HG03469 (cell line): ENCODE measurements around the gene RP2.

ENCODE experiments used
- ATAC-seq: cut with Tn5 transposase; IDR thresholded peaks from one replicate; pipeline ENCODE4 v1.9.1; 2021; ENCODE audit warnings: mild to moderate bottlenecking, moderate library complexity, moderate number of reproducible peaks; ENCODE audit not compliant: unreplicated experiment

The RP2 gene

GRCh38 chrX:46840946-46841345, 4.1 kb downstream of the RP2 start:
- no peak for ATAC-seq

GRCh38 chrX:46841346-46841745, 4.5 kb downstream of the RP2 start:
- ATAC-seq, result no peak

- ATAC-seq, result no peak
Measured at GRCh38 chrX:46844913-46845312, 8.1 kb downstream of the RP2 start.

- no peak for ATAC-seq
Measured at GRCh38 chrX:46849933-46850332, 13.1 kb downstream of the RP2 start.

- ATAC-seq, result no peak
Measured at GRCh38 chrX:46850771-46851170, 13.9 kb downstream of the RP2 start.

- no peak for ATAC-seq
Measured at GRCh38 chrX:46856483-46856882, 19.6 kb downstream of the RP2 start.

- no peak for ATAC-seq
Measured at GRCh38 chrX:46860557-46860956, 23.7 kb downstream of the RP2 start.

- no peak for ATAC-seq
Measured at GRCh38 chrX:46863072-46863471, 26.2 kb downstream of the RP2 start.

- ATAC-seq, result no peak
Measured at GRCh38 chrX:46864606-46865005, 27.8 kb downstream of the RP2 start.

- ATAC-seq, result no peak
Measured at GRCh38 chrX:46865281-46865680, 28.4 kb downstream of the RP2 start.

GRCh38 chrX:46866726-46867125, 29.9 kb downstream of the RP2 start:
- no peak for ATAC-seq

- no peak for ATAC-seq
Measured at GRCh38 chrX:46873746-46874145, 36.9 kb downstream of the RP2 start.

GRCh38 chrX:46876901-46877300, 40.1 kb downstream of the RP2 start:
- no peak for ATAC-seq

GRCh38 chrX:46882266-46882665, 45.4 kb downstream of the RP2 start:
- ATAC-seq, result no peak

- no peak for ATAC-seq
Measured at GRCh38 chrX:46884799-46885198, 48.0 kb downstream of the RP2 start.

GRCh38 chrX:46898207-46898606, 61.4 kb downstream of the RP2 start:
- ATAC-seq, result no peak

- no peak for ATAC-seq
Measured at GRCh38 chrX:46903458-46904242, 66.8 kb downstream of the RP2 start.

GRCh38 chrX:46904626-46905025, 67.8 kb downstream of the RP2 start:
- ATAC-seq, result no peak

GRCh38 chrX:46910415-46910814, 73.6 kb downstream of the RP2 start:
- no peak for ATAC-seq

- no peak for ATAC-seq
Measured at GRCh38 chrX:46912098-46912602, 75.3 kb downstream of the RP2 start, which contains the start of gene JADE3. TSS of gene JADE3 (plus strand) at chrX:46912421. CDS start at chrX:46984895, 72,474 bp downstream.

GRCh38 chrX:46912603-46913491, 76.0 kb downstream of the RP2 start:
- ATAC-seq, result no peak

- no peak for ATAC-seq
Measured at GRCh38 chrX:46913667-46914066, 76.8 kb downstream of the RP2 start.
